ENCODE data around the gene TBC1D4. TPM values are rescaled to one million over a fixed set of nuclear protein-coding genes. Genes with fewer than 3 reads are reported as not detected.

Gene TBC1D4
- total RNA-seq, 2 donors from 2014 or later, result 14.9 to 20.3 TPM

DNA sequence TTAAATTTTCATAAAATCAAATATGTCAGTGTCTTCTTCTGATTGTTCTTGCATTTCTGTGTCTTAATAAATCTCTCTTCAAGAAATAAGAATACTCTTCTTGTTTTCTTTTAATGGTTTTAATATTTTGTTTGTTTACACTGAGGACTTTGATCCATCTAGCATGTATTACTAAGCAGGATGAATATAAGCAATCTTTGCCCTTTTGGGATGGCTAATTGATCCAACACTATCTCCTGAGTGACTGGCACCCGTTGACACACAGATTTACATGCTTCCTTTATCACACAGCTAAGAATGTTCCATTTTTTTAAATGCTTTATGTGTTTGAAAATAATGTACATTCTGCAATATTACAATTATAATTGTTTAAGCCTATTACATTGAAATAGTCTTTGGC is 134.5 kb downstream of the TBC1D4 start:
- DNase-seq (ENCODE audit: low spot score), result no peak
- intact Hi-C loops (cut with DNase I), result no loop called here

DNA sequence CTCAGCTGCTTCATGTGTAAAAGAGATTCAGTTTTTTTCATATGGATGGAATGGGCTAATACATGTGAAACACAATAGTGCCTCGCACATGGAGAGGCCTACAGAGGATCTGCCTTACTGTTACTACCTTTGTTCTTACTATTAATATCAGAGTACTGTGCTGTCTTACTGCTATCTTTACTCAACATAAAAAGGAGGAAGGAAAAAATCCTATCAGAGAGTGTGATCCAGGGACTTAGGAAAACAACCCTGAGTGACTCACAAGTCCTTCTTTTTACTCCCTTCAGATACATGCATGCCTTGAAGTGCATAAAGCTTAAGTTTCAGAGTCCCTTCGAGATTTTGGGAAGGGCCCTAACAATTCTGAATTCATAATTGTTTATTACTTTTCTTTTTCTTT is 136.8 kb downstream of the TBC1D4 start:
- intact Hi-C loops (cut with DNase I), result no loop called here
- DNase-seq (ENCODE audit: low spot score), result no peak

DNA sequence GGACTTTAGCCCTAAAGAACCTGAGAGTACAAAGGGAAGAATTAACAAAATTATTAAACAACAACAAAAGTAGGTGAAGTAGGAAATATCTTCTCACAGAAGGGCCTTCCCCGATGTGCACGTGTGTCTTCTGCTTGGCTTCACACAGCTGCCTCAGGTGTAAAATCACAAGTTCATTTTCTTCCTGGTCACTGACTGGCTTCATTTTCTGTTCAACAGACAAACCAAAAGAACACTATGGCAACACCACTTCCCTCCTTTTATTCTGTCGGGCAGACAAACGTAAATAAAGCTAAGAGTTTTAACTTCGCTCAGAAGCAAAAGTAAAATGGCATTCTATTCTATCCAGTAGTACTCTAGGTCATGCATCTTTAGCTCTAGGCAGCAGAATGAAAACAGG is 140.9 kb downstream of the TBC1D4 start:
- DNase-seq (ENCODE audit: low spot score), result no peak

DNA sequence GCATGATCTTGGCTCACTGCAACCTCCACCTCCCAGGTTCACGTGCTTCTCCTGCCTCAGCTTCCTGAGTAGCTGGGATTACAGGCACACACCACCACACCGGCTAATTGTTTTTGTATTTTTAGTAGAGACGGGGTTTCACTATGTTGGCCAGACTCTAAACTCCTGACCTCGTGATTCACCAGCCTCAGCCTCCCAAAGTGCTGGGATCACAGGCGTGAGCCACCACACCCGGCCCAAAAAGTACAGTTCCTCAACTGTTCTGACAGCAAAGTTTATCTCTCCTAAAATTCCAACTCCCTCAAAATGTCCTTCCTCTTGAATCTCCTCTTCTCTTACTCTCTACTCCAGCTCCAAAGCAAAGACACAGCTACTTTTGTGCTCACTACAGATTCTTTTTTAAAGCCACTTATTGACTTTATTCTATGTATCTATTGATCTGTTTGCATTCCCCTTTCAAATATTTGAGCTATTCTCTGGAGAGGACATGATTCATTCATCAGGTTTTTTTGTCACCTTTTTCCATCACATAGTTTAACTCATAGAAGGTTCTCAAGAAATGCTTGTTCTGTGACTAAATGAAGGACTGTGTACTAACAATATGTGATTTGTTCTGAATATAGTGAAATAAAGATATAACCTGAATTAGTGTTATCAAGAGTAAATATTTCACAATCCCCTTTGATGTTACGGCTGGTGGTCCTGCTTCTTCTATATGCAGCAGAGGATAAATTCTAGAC is 142.2 kb downstream of the TBC1D4 start:
- no peak for DNase-seq (ENCODE audit: low spot score)
- intact Hi-C loops (cut with DNase I), result no loop called here

More for the DNA sequence above, 140.9 kb downstream of the TBC1D4 start:
- intact Hi-C loops (cut with DNase I), result no loop called here

DNA sequence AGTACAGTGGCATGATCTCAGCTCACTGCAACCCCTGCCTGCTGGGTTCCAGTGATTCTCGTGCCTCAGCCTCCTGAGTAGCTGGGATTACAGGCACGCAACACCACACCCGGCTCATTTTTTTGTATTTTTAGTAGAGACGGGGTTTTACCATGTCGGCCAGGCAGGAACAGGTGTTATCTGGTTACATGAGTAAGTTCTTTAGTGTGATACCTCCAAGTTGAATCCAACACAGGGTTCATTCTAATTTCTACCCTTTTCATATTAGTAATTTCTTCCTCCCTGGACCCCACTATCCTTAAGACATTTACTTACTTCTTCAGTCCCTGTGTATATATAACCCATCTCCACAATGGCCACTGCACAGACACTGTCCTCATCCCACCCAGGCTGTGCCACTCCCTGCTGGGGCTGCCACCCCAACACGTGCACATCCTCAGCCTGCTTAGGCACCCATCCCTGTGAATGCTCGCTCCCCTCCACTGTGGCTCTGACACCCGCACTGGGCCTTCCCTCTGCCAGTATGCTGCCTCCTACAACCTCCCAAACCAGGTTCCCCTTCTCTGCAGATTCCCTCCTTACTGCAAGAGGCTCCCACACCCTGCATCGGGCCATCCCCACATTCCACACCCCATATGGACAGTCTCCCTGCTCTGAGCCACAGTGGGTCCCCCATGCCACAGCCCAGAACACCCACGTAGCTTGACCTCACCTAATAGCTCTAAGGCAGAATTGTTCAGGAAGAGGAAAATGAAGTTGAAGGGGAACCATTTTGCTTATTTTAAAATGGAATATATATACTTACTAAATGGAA is 147.1 kb downstream of the TBC1D4 start:
- intact Hi-C loops (cut with DNase I), result no loop called here
- no peak for DNase-seq (ENCODE audit: low spot score)

DNA sequence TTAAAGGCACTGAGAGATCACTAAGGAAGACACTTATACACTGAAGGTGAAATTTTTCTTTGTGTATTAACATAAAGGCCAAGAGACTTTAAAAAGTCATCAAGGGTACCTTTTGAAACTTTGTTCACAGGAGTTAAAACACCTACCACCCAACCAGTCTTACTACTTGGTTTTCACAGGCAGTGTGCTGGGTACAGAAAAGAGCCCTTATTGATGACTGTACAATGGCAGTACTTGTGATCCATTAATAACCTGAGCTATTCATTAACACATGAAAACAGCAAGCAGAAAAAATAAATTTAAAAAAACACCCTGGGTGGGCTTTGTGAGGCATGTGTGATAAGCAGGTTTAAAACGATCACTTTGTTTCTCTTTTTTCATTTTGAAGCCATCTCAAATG is 148.9 kb downstream of the TBC1D4 start:
- no peak for DNase-seq (ENCODE audit: low spot score)
- intact Hi-C loops (cut with DNase I), result no loop called here

DNA sequence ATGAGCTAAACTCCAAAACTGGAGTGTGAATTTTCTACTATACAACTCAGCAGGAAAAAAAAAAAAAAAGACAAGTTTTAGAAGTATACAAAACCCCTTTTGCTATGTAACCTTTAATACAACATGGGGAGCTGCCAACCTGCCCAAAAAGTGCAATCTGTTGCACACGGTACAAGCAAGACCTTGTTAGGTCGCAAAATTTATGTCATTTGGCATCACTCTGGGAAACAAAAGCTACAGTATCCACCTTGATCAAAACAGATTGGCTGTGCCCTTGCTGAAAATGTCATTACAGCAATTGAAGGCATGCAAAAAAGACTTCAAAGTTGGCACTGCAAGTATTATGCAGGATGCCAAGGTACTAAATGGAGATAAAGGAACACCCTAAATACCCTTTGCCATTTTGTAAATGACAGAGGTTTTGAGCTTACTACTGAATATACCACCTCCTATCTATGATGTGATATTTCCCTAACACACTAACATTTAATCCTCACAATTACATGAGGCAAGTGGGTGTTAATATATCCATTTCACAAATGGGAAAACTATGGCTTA is 150.1 kb downstream of the TBC1D4 start:
- no peak for DNase-seq (ENCODE audit: low spot score)
- intact Hi-C loops (cut with DNase I), result no loop called here

DNA sequence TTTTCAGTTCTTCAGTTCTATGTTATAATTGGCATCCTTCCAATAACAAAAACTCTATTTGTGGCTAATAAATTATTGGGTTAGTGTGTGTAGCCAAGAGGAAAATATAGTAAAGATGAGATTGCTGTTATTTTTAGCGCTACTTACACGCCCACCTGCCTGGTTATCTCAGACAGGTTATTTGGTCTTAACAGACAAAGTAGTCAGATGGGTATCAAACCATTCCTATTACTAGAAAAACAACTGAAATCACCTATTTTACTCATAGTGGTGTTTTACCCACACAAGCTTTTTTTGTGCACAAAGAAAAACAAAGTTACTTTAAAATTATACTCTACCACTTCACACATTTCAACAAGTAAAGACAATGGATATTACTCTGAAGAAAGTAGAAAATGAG is 151.2 kb downstream of the TBC1D4 start:
- intact Hi-C loops (cut with DNase I), result no loop called here

DNA sequence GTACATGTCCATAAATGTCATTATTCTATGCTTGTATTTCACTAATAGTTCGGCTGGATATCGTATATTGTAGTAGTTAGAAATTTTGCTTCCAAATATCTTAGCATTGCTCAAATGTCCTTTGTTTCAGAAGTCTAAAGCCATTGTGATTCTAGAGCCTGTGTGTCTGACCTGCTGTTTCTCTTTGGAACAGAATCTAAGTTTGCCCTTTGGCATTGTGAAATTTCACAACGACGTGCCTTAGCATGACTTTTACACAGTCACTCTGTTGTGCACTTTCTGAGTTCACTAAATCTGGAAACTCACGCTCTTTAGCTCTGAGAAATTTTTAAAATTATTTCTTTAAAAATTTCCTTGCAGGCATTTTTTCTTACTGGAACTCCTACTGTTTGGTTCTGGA is 152.2 kb downstream of the TBC1D4 start:
- intact Hi-C loops (cut with DNase I), result no loop called here
- DNase-seq (ENCODE audit: low spot score), result no peak

More for the DNA sequence above, 151.2 kb downstream of the TBC1D4 start:
- DNase-seq (ENCODE audit: low spot score), result no peak

DNA sequence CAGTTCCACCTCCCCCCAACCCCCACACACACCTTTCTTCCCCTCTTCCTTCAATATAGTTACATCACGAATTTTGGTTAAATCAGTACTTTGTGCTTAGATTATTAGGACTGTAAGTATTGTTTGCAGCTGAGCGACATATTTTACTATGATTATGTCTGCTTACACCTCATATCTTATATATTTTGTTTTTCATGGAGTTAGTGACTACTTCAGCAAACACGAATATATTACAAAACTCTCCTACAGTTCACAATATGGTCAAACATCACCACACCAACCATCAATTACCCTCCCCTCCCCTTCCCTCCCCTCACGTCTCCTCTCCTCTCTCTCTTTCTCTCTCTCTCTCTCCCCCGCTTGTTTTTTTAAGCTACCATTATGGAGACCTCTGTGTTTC is 152.9 kb downstream of the TBC1D4 start:
- intact Hi-C loops (cut with DNase I), result no loop called here
- DNase-seq (ENCODE audit: low spot score), result no peak

DNA sequence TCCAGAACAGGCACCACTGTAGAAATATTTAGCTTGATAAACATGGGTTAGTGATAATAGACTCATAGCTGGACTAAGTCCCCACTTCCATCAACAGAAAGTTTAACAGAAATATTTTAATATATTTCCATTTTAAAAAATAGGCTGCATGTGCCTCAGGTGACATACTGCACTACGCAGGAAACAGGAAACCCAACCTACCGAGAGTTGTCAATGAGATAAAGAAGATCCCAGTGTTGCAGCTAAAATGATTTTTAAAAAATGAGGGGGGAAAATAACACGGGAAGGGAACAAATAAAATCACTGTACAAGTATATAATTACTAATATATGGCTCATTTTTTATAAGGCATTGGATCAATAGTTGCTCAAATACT is 154.8 kb downstream of the TBC1D4 start:
- no peak for DNase-seq (ENCODE audit: low spot score)
- intact Hi-C loops (cut with DNase I), result no loop called here

DNA sequence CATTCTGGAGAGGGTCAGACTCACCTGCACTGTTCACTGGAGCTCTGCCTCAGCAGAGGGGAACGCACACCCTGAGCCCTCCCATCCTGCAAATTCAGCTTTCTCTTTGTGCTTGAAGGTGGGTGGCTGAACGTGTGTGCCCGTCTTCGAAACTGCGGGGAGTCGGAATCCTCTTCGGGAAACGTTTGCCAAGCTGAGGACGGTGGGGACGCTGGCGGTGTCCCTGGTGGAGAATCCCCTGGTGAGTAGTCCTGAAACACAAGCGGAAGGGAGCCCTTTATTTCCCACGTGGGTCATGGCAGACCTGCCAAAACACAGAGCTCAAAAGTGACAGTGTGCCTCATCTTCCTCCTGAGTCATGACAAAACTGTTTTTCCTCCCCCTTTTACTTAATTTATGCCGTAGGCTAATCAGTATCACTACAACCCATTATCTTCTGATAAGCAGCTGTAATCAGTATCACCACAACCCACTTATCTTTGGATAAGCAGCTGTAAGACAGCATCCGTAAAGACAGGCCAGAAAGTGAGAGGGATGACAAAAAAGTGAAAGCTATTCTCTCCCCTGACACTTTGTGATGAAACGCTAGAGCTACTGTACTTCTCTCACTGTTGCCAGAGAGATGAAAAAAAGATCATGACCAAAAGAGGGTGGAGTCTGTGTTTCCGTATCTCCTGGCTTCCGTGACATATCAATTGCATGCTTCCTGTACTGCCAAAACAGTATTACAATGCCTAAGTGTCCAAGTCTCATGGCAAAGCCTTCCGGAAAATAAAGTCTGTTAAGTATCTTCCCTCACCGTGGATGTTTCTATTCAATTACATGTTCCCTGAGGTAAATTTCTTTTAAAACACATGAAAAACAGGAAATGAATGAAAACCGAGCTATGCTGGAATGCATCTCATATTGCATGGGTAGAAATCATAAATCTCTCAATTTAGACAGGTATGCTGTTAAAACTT is 155.5 kb downstream of the TBC1D4 start:
- no peak for DNase-seq (ENCODE audit: low spot score)
- intact Hi-C loops (cut with DNase I), result no loop called here

DNA sequence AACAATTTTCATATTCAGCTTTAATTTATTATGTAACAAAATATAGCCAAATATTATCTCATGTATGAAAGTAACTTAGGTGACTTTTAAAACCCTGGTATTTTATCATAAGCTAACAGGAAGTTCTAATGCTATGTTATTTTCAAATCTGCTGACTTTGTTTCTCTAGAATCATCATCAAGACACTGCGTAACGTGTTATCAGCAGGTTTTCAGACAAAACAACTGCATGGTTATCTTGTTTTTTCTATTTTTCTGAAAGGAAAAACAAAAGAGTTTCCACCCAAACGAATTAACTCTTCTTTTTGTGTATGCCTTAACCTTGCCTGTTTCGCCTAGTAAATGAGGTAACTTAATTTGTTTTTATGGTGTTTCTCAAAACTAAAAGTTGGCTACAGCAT is 156.3 kb downstream of the TBC1D4 start:
- DNase-seq (ENCODE audit: low spot score), result no peak
- intact Hi-C loops (cut with DNase I), result no loop called here

DNA sequence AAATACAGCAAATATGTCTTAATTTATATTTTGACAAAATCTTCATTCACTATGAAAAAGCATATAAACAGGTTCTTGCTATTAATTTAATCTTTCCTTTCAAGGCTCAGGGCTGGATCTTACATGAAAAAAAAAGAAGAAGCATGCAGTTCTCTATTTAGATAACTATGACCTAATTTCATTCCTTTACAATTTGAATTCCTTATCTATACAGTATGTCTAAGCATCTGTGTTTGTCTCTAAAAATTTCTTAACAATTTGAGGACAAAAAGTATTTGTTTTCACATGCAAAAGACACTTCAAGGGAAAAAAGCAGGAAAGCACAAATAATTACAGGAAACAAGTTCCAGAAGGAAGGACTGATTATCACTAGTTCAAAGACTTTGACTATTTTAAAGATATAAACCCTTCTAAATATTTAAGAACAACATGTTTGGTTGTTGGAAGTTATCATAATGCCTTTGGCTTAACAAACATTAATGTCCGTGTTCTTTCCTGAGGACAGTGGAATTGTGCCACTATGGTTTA is 157.5 kb downstream of the TBC1D4 start:
- DNase-seq (ENCODE audit: low spot score), result no peak
- intact Hi-C loops (cut with DNase I), result no loop called here

DNA sequence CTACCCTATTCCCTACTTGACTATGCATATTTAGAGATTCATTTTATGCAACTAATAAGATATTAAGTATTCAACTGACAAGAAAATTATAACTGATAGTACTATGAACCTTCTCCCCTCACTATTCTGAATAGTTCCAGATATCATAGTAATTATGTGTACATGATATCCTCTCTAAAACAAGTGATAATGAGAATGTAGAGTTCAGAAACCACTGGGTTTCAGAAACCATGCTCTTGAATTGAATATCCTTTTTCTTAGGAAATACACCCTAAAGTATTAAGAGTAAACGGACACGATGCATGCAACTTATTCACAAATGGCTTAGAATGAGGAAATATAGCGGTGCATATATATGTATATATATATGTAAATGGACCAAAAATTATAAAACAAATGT is 160.9 kb downstream of the TBC1D4 start:
- no peak for DNase-seq (ENCODE audit: low spot score)
- intact Hi-C loops (cut with DNase I), result no loop called here

DNA sequence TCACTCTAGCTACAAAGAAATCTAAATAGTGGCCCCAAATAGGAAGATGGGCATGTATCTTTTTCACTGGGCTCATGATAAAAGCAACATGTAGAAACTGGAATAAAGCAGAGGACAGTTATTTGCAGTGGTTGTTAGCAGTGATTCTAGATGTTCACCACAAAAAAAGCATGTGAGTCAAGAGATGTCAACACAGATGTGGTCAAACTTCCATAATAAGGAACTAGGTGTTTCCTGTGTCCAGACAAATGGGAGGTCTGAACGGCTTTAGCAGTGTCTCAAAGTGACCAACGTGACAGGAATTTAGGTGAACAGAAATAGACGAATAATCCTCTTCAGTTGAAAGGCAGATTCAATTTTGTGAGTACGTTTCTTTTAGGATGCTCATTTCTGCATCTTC is 162.7 kb downstream of the TBC1D4 start:
- intact Hi-C loops (cut with DNase I), result no loop called here
- no peak for DNase-seq (ENCODE audit: low spot score)

DNA sequence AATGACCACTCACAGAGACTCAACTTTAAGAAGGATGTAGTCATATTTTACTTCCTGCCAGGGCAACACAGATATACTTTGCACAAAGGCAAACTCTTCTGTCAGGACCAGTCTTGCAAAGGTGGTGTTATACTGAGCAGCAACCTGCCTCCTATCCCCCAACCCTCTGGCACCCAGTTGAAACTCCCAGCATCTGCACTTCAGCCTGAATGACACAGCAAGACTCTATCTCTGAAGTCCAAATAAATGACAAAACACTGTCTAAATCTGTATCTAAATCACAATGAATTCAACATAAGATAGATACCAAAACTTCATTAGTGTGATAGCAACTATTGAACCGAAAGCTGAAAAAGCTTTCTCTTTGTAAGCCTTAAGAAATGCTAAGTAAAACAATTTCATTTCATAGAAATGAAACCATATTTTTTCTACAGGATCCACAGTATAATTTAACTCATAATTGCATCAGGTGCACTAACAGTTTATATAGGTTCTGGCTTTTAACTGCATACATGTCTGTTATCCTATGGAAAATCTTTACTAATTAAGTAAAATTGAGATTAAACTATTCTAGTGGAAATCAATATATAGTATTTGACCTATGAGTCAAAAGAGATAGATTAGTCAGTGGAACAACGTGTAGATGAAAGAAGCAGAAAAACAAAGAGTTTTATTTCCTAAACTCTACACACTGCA is 163.7 kb downstream of the TBC1D4 start:
- no peak for DNase-seq (ENCODE audit: low spot score)
- intact Hi-C loops (cut with DNase I), result no loop called here

DNA sequence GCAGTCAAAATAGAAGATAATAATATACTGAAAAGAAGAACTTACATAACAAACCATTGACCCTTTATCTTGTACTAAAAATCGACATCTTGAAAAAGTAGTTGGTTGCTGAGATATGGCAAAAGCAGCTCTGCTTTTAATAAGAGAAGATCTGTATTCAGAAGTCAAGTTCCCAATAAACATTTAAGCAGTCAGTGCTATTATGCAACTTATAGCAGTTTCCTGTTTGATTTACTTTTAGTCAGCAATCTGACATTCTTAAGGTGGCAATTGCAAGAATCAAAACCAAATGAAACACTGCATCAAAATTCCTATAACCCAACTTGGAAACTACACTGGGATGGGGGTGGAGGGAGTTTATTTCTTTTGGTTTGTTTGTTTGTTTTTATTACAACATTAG is 165.5 kb downstream of the TBC1D4 start:
- DNase-seq (ENCODE audit: low spot score), result no peak
- intact Hi-C loops (cut with DNase I), result no loop called here
